ENCODE measurements around the gene LSM3. TPM values are rescaled to one million over a fixed set of nuclear protein-coding genes. Genes with fewer than 3 reads are reported as not detected.

LSM3 gene
- total and polyA plus RNA-seq, 2 of the 4 experiments (the other 2 are of a cell fraction), result 3.4 to 11.5 TPM

GRCh38 chr3:14131134-14131533 is 47.5 kb upstream of the LSM3 start:
- CTCF ChIA-PET, result no interaction called here
- intact Hi-C loops (cut with micrococcal nuclease), result no loop called here
- peaks cover 27% of the 10 kb centered on the region for H3K9me1 ChIP-seq (ENCODE audit: insufficient read depth, low read length)
- H3K23ac ChIP-seq (ENCODE audit: low read depth, low read length), result no peak overlapping the region
- no peak overlapping the region for H2AFZ ChIP-seq (replicated peaks; ENCODE audit: low read length, poor library complexity)
- H3K27ac ChIP-seq (ENCODE audit: insufficient read depth, low read length), result no peak overlapping the region
- H3K79me1 ChIP-seq (ENCODE audit: low read depth in 1 of 2, low read length in 2 of 2), result peaks cover 16 to 60% of the 10 kb centered on the region in 2 experiments
- H3K4me3 ChIP-seq (ENCODE audit: insufficient read depth, low read depth, low read length), result no peak overlapping the region
- in situ Hi-C loops (cut with MboI; ENCODE audit: low sequenced_read_pairs), result loop anchor here (25.0 kb wide), 1 partner anchor 94 kb away; no protein-coding TSS in a partner anchor
- DNase-seq, result no peak
- BruUV-seq (replicated peaks), result no TSS peak
- no peak overlapping the region for H4K91ac ChIP-seq (ENCODE audit: insufficient read depth, low read depth, low read length)
- no peak for ATAC-seq (ENCODE audit: low read depth)
- H4K20me1 ChIP-seq (ENCODE audit: insufficient read depth, low read length), result peaks cover 29% of the 10 kb centered on the region
- POLR2A ChIA-PET (ENCODE audit: unreplicated experiment), result no interaction called here
- H2BK120ac ChIP-seq (ENCODE audit: low read depth, low read length), result no peak overlapping the region
- H3K14ac ChIP-seq (replicated peaks; ENCODE audit: low read depth, low read length), result no peak overlapping the region
- H3K56ac ChIP-seq (ENCODE audit: extremely low read depth, insufficient read depth, low read length), result no peak overlapping the region
- no peak overlapping the region for H4K8ac ChIP-seq (ENCODE audit: low read depth in 2 of 2, low read length in 2 of 2)
- no peak overlapping the region for H2BK20ac ChIP-seq (ENCODE audit: low read depth, low read length)
- H3K9me3 ChIP-seq (ENCODE audit: control insufficient read depth, insufficient read depth, low read length), result no peaks in the 10 kb centered on the region
- H3K4ac ChIP-seq (ENCODE audit: low read depth, low read length), result no peak overlapping the region
- no peak overlapping the region for H2AK9ac ChIP-seq (replicated peaks; ENCODE audit: low read depth, low read length, poor library complexity)
- H4K5ac ChIP-seq (ENCODE audit: low read depth, low read length), result no peak overlapping the region
- H3K4me2 ChIP-seq (ENCODE audit: low read depth, low read length), result no peak overlapping the region
- peaks cover 8% of the 10 kb centered on the region for H3K4me1 ChIP-seq (ENCODE audit: control insufficient read depth, insufficient read depth, low read length)
- H3K36me3 ChIP-seq (ENCODE audit: control insufficient read depth, insufficient read depth, low read length), result peaks cover 76% of the 10 kb centered on the region
- dilution Hi-C loops (cut with HindIII; ENCODE audit: low sequenced_read_pairs, unreplicated experiment), result no loop called here
- TF ChIP-seq NFE2L2 (IDR thresholded peaks at IDR 0.05; ENCODE audit: low read depth, low read length) (no peak), CEBPB (IDR thresholded peaks at IDR 0.05; ENCODE audit: low read depth, low read length) (no peak), FOS (IDR thresholded peaks at IDR 0.05; ENCODE audit: low read depth, low read length) (no peak), CHD1 (IDR thresholded peaks at IDR 0.05; ENCODE audit: low read depth, low read length) (no peak), BHLHE40 (IDR thresholded peaks at IDR 0.05; ENCODE audit: low read depth, low read length) (no peak), MXI1 (IDR thresholded peaks at IDR 0.05; ENCODE audit: borderline replicate concordance, low read depth, low read length) (no peak), ELK1 (IDR thresholded peaks at IDR 0.05; ENCODE audit: borderline replicate concordance, low read depth, low read length) (no peak), POLR2A (IDR thresholded peaks at IDR 0.05; ENCODE audit: low read depth, low read length) (no peak), MAFK (IDR thresholded peaks at IDR 0.05; ENCODE audit: low read depth, low read length) (no peak), USF2 (IDR thresholded peaks at IDR 0.05; ENCODE audit: low read depth, low read length) (no peak), RCOR1 (IDR thresholded peaks at IDR 0.05; ENCODE audit: insufficient replicate concordance, low read length) (no peak), MAZ (IDR thresholded peaks at IDR 0.05; ENCODE audit: borderline replicate concordance, low read depth, low read length) (no peak), CTCF (conservative IDR thresholded peaks at IDR 0.05; ENCODE audit: low read depth, low read length) (no peak), RFX5 (IDR thresholded peaks at IDR 0.05; ENCODE audit: low read depth, low read length) (no peak), SMC3 (IDR thresholded peaks at IDR 0.05; ENCODE audit: low read depth, low read length) (no peak)
- H2BK15ac ChIP-seq (ENCODE audit: low read depth, low read length), result no peak overlapping the region
- H3K9ac ChIP-seq (ENCODE audit: low read depth, low read length), result no peak overlapping the region
- H3K18ac ChIP-seq (ENCODE audit: low read depth, low read length), result no peak overlapping the region
- no peak overlapping the region for H2AK5ac ChIP-seq (ENCODE audit: low read depth, low read length)
- no peak overlapping the region for H2BK5ac ChIP-seq (ENCODE audit: low read depth, low read length, poor library complexity, severe bottlenecking)
- WGBS, 2 experiments (ENCODE audit: extremely low coverage in 2 of 2, insufficient read length in 1 of 2), result 84% methylated on average over 2 of the region's 5 CpGs; no CpG with 5 or more reads in 1 of the 2 experiments
- H3K27me3 ChIP-seq (ENCODE audit: control insufficient read depth, insufficient read depth, low read length), result no peaks in the 10 kb centered on the region
